Ishikawa (cell line): ENCODE data around the gene RPS6KA2.

Source experiments
- CEBPB ChIP-seq: IDR thresholded peaks from 2 replicates; pipeline ENCODE4 v1.6.1; 2012
- EP300 ChIP-seq: IDR thresholded peaks from 2 replicates; pipeline ENCODE4 v1.6.1; 2012; ENCODE audit warnings: borderline replicate concordance
- MAX ChIP-seq: IDR thresholded peaks from 2 replicates; pipeline ENCODE4 v1.6.1; 2012
- TCF12 ChIP-seq: IDR thresholded peaks from 2 replicates; pipeline ENCODE4 v1.6.1; 2012; ENCODE audit warnings: low read depth
- TEAD4 ChIP-seq: IDR thresholded peaks from 2 replicates; pipeline ENCODE4 v1.6.1; 2012
- YY1 ChIP-seq: IDR thresholded peaks from 2 replicates; pipeline ENCODE4 v1.6.1; 2012; ENCODE audit warnings: low read depth
- ZBTB7A ChIP-seq: IDR thresholded peaks from 2 replicates; pipeline ENCODE4 v1.6.1; 2012; ENCODE audit warnings: low read depth

DNA sequence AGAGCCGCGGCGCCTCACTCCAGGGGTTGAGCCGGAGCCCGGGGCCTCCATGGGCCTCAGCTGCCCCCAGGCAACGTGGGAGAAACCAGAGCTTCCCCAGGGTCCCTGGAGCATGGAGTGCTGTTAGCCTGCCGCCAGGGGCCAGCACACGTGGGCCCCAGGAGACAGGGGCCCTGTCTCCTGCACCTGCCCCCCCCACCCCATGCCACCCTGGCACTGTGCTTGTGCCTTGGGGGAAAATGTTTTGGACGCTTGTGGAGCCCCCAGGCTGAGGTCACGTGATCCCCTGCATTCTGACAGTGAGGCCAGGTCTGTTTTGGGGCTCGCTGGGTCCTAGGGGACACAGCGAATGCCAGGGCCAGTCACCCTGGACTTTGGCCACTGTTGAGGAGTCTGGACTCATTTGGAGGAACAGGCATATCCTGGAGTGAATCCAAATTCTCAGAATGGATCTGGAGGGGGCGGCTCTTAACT is 214.1 kb downstream of the RPS6KA2 start:
- TF ChIP-seq EP300 (no peak), CEBPB (no peak), TCF12 (no peak), MAX (no peak), YY1 (no peak), ZBTB7A (no peak), TEAD4 (no peak)
